Stimulated activated CD8-positive, alpha-beta memory T cell treated with anti-CD3 and anti-CD28 coated beads, Interleukin-7, amount 100 ng/mL, for 4 hours (primary cell): ENCODE data around the gene SYCP3.
"Not testable (repeated sequence)": the region's sequence is repeated elsewhere in the genome, so short reads cannot be mapped to it uniquely, and the experiment has no call there.

ENCODE experiments used
- DNase-seq, 2 donors: peaks; one replicate each; pipeline ENCODE4 v3.0.0-alpha.2; 2020; ENCODE audit warnings: low read depth in 2 of 2

The SYCP3 gene

DNA sequence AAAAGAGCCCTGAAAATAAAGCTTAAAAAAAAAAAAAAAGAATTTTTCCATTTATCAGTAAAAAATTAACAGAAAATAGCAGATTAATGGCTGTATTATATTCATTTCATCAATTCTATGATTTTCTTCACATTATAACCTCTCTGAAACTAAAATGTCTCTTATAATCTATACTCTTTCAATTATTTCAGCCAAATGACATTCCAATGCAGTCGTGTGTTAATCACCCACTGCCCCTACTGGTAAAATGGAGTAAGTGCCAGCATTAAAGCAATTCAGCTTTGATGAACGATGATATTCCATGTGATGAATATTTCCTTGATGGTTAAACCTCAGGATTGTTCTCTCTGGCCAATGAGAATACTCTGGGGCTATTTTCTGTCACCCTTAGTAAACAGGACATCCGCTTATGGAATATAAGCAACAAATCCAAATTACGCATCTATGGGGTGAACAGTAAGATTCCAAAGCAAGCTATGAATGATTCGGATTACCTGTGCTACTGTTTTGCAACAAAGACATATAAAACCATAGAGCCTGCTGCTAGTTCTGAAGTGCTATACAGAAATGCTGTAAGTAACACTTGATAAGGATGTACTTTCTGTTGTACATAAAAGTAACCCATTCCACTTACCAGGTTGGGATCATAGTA, 20.3 kb upstream of the SYCP3 start:
- no peak for DNase-seq

DNA sequence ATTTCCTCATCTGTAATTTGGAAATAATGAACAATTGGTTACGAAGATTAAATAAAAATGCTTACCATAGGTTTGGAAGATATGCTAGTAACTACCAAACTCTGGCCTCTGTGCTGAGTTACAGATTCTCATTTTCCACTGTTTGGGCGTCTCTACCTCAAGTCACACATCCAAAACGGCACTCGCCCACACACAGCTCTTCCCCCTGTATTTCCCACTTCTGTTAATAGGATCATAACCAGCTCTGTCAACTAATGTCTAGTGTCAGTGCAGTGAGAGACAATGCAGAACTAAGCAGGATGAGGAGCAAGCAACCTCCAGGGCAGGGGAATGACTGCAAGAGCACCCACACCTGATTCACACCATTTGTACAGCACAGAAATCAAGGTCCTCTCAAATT, 10.9 kb upstream of the SYCP3 start:
- DNase-seq = no peak

DNA sequence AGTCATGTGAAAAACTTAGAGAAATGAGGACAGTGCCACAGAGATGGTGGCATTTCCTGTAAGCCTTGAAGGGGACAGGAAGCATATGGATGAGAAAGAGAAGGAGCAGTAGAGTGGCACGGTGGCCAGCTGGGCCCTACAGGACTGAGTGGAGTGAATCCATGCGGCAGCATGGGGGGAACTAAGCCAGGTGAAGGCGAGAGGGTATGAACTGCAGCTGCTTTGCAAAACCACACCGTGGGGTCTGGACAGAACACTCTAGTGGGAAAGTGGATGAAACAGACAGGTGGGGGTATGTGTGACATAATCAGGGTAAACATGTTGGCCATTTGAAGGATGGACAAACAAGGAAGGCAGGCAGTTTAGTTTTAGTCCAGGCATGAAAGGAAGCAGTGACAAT, 10.4 kb upstream of the SYCP3 start:
- DNase-seq = no peak

DNA sequence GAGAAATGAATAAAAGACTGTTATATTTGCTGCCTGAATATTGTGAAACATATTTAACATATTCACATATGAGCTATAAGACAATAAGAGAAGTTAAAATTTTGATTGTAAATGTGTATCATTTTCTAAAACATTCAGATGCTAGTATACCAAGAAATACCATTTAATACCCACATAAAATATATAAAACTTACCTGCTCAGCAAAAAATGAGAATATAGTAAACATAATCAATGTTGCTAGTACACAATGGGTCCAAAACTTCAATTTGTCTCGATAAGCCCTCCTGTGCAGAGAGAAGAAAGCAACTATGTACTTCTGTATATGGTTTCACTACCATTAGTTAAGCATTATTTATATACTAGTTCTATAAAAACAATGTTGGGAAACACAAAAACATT, 9.6 kb upstream of the SYCP3 start:
- DNase-seq = no peak

DNA sequence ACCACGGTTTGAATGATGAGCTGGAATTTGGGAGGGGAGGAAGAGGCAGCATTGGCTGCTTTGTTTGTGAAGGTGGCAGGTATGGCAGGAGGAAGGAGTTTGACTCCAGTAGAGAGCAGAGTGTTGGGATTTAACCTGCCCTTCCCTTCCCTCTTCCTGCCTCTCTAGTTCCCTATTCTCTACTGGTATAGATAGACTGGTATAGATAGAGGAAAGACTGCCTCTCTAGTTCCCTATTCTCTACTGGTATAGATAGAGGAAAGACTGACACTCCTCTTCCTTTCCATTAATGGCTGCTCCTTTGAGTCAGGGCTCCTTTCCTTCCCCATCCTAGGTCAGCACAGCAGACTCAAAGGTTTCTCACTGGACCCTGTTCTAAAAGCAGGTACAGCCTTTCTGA, 8.4 kb upstream of the SYCP3 start:
- no peak for DNase-seq

DNA sequence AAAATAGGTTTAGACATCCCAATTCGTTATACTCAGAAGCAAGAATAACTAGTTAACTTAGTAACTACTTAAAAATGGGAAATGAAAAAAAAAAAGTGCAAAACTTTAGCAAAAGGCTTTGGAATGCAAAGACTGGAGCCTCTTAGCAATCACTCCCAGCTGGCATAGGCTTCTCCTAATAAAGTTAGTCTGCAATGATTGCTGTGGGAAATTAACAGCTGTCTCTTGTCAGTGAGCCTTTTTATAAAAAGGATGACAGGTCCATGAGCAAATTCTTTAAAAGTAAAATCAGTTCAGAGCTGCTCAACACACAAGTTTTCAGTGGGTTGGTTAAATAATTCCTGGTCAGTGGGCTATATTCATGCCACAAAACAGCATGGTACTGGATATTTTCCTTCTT, 7.4 kb upstream of the SYCP3 start:
- DNase-seq = no peak

DNA sequence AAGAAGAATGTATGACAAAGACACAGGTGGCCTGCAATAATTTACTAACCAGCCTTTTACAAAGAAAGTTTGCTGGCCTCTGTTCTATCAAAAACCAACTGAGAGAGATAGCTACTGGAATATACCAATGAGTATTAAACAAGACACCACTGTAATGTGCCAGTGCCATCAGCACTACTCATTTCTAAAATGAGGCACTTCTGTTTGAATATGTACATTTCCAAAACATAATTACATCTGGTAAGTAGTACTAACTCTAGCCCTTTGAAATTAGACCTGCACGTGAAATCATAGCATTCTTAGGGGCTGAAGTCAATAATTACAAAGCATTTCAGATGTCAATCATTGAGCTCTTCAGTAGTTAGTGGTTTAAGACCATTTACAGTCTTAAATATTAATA, 6.9 kb upstream of the SYCP3 start:
- DNase-seq = no peak

DNA sequence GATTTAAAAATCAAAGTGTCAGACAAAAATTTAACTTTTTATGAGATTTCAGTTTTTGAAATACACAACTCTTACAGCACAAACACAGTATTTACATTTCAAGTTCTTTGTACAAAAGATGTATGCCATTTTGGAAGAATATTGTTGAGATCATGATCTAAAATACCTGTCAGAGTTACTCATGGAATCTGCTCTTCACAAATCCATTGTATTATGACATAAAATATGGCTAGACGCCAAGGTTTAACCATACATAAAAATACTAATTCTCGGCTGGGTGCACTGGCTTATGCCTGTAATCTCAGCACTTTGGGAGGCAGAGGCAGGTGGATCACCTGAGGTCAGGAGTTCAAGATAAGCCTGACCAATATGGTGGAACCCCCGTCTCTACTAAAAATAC, 6.2 kb upstream of the SYCP3 start:
- no peak for DNase-seq

DNA sequence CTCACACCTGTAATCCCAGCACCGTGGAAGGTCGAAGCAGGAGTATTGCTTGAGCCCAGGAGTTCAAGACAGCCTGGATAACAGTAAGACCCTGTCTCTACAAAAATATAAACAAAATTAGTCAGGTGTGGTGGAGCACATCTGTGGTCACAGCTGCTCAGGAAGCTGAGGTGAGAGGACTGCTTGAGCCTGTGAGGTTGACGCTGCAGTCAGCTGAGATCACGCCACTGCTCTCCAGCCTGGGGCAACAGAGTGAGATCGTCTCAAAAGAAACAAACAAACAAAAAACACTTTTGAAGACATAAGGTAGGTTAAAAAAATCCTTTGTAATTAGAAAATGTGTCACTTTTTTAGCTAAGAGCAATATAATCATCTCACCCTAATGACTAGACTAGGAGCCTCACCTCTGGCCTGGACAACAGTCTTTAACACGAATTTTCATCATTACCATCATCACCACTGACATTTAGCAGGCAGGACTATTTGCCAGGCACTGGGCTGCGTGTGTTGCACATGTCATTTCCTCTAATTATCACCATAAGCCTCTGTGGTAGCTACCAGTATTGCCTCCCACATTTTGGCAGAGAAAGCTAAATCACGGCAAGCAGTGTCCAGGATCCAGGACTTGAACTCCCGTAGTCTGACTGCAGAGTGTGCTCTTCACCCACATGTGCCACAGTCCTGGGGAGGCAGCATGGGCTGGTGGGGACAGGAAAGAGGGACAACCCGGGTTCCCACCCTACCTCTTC, 4.6 kb upstream of the SYCP3 start:
- DNase-seq = peak in 1 of 2 donors; percentile 8

DNA sequence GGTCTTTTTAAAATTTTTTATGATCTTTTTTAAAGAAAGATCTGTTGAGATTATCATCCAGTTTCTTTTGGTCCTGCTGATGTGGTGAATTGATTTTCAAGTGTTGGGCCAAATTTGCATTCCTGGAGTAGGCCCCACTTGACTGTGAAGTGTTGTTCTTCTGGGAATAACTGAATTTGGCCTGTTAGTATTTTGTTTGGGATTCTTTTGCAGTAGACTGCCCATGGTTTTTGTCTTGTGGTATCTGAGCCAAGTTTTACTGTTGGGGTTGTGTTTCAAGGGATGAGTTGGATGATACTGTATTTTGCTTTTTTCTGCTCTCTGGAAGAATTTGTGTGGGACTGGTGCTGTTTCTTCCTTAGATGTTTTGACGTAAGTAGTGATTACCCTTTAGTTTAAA, 4.0 kb upstream of the SYCP3 start:
- no peak for DNase-seq

DNA sequence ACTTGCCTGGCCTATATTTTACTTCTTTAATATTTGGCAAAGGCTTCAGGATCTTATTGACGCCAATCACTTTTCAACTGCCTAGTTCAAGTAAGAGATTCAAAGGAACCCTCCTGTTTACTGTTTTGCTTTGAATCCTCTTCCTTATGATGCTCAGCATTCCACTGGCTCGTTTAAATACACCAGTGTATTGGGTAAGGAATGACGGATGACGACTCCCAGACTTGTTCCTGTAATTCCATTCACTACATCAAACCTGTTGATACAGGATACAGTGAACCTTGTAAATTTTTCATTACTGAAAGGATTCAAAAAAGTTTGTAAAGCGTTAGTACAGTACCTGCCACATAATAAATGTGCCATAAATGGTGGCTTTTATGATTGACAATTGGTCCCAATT, 1.7 kb upstream of the SYCP3 start:
- no peak for DNase-seq

DNA sequence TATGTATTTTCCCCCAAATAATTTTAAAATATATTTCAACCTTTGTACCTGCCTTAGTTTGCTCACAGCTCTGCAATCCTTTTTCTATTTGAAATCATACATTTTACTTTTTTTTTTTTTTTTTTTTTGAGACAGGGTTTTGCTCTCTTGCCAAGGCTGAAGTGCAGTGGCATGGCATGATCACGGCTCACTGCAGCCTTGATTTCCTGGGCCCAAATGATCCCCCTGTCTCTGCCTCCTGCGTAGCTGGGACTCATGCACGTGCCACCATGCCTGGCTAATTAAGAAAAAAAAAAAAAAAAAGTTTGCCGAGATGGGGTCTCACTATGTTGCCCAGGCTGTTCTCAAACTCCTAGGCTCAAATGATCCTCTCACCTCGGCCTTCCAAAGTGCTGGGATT, 1.3 kb upstream of the SYCP3 start:
- no peak for DNase-seq

DNA sequence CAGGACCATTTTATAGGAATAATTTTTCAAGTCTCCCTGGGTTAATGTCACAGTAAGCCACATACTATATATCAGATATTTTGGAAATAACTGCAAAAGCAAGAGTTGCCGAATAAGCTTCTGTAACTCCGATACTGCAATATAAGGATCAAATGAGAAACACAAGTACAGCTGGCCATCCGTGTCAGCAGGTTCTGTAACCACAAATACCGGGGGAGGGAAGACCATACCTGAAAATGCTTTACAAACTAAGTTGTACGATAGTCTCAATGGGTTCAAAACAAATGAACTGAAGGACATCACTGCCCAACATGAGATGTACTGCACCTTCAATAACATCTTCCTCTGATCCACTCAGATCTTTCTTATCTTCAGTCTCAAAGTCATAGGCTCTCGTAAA, 1.8 kb downstream of the SYCP3 start:
- DNase-seq = no peak

DNA sequence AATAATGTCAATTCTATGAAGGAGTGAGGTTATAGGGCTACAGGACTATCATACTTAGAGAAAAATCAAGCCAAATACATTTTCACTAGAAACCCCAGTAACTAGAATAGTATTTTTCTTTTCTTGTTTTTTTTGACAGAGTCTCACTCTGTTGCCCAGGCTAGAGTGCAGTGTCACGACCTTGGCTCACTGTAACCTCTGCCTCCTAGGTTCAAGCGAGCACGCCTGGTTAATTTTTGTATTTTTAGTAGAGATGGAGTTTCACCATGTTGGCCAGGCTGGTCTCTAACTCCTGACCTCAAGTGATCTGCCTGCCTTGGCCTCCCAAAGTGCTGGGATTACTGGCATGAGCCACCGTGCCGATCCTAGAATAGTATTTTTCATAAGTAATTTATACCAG, 4.8 kb downstream of the SYCP3 start:
- DNase-seq = not testable (repeated sequence)

DNA sequence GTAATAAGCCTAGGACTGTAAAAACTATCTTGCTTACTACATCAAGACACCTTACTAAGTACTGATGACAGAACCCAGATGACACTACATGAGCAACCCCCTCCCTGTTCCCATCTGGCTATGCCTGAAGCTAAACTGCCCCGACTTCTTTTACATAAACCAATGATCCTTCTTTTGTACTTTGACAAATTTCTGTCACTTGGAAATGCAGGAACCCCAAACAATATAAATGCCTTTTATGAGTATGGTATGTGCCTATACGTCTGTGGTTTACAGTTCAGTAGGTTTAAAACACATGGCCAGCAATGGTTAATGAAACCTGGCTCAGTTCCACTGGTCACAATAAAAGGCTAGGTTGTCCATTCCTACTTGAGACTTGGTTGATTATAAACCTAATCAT, 6.1 kb downstream of the SYCP3 start:
- DNase-seq = no peak

DNA sequence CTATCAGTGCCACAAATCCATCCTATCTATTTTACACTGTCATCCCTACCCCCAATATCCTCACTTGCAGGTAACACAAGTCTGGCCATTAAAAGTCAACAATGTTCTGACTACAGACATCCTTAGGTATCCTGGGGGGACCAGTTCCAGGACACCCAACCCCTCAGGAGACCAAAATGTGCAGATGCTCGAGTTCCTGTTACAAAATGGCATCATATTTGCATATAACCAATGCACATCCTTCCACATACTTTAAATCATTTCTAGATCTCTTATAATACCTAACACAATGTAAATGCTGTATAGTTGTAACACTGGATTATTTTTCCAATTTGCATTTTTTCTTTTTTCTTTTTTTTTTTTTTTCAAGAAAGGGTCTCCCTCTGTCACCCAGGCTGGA, 6.9 kb downstream of the SYCP3 start:
- no peak for DNase-seq

DNA sequence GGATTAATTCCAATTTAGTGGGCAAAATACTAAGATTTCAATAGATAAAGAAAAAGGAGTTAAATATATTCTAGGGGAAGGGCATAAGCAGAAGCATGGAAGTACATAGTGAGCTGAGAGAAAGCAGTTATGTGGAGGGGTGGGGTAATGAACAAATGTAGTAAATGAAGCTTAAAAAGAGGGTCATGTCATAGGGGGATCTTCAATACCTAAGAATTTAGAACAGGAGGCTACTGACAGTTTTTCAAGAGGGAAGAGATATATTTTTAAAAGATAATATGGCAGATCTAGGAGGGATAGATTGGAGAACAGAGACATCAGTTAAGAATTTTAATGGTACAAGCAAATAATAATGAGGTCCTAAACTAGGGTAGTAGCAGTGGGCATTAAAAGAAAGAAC, 9.4 kb downstream of the SYCP3 start:
- no peak for DNase-seq

DNA sequence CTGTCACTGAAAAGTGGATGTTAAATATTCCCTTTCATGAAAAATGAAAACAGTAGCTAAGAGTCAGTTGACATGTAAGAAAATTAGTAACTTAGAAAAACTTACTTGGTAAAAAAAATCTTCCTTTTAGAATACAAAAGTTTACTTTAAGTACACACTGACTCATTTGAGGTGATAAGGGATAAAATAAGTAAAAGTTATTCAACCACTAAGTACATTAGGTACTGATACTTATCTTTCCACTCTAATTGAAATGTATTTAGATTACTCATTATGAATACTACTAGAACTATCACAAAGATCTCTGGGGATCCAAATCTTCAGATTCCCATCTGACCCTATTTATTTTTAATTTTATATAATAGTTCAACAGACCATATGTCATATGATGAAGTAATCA, 12.2 kb downstream of the SYCP3 start:
- DNase-seq = no peak

DNA sequence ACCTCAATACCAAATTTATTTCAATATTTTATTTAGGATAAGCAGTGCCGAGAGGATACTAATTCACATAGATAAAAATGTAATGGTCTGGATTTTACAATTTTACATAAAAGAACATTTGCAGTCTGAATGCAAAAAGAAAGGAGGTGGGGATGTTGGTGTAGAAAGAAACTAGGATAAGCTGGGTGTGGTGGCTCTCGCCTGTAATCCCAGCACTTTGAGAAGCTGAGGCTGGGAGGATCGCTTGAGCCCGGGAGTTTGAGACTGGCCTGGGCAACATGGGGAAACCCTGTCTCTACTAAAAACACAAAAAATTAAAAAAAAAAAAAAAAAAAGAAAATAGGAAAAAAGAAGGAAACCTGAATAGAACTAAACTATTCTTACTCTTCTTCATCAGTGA, 16.9 kb downstream of the SYCP3 start:
- DNase-seq = no peak

DNA sequence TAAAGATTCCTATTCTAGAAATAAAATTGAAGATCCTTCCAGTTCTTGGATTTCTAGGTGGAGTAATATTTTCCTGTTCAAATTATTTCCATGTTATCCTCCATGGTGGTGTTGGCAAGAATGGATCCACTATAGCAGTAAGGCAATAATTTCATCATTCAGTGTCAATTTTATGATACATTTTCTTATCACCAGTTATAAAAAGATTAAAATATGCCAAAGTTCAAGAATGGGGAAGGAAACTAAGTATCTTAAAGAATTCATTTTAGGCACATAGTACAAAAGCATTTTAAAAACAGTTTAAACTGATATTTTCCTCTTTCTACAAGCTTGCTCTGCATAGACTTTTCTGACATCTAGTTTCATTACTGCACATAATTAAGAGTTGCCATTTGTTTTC, 19.1 kb downstream of the SYCP3 start:
- no peak for DNase-seq

DNA sequence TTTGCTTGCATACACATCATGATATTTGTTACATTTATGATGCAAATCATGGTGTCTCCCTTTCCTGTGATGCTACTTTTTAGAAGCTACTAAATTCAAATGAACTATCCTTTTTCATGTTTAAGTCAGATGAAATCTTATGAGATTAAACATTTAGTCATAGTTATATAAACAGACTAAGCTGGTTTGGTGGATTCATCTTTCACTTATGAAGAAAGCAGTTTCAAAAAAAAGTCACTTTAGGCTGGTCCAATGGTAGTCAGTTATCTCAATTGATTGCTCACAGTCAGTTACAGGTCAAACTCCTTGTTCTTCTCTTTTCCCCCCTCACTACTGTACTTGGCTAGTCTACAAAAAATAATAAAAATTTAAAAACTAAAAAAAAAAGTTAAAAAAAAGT, 19.7 kb downstream of the SYCP3 start:
- no peak for DNase-seq

DNA sequence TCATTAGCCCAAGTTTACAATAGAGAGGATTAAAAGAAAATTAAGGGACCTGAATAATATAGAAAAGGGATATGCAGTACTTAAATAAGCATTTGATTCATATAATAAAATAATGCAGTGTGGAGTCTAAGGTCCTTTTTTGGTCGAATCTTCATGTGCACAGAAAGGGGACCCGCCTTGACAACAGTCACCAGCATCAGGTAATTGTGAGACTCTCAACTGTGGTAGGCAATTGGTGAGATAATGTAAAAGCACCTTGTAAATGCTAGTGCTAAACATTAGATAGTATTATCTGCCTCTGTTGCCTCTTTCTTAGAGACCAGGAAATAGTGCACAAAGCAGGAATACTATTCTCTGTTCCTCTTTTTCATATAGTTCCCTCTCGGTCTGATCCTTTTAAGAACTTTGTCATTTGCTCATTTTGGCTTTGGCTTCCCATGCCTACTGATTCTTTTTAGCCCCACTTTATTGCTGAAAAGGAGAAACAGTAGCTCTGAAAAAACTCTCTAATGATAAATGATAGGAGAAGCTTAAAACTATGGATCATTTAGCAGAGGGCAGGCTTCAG, 24.3 kb downstream of the SYCP3 start:
- no peak for DNase-seq

DNA sequence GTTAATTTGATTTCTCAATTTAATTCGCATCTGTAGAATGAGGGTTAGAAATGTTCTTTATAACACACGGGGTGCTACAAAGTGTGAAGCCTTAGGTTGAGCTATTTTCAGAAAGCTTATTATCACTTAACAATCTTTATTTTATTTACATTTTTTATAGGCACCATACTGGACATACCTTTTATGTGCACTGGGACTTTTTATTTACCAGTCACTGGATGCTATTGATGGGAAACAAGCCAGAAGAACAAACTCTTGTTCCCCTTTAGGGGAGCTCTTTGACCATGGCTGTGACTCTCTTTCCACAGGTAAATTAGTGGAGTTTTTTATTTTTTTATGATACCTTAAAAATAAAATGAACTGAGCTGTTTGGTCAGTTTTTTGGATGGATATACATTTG, 25.3 kb downstream of the SYCP3 start:
- DNase-seq = no peak
